Adrenal gland (tissue), 12 donors: ENCODE measurements around the gene MAEA. TPM values are rescaled to one million over a fixed set of nuclear protein-coding genes. Genes with fewer than 3 reads are reported as not detected.

Experiments
- DNase-seq, 7 donors: peaks; one replicate each; pipeline ENCODE4 v3.0.0-alpha.2; 2019 to 2020
- H3K27ac ChIP-seq, 5 donors: fragments of 200-600 bp; sonication (generic) in 4 of 5; 1 replicate in 3 of 5; 2 replicates in 2 of 5; pipeline versions ENCODE4 v1.5.1 to v1.8.0; 2016 to 2020; ENCODE audit warnings: mild to moderate bottlenecking in 1 of 5
- H3K27me3 ChIP-seq: fragments of 200-600 bp; 2 replicates; pipeline ENCODE4 v1.8.0; 2021
- H3K36me3 ChIP-seq, 2 donors: fragments of 200-600 bp; replicated peaks in 1 of 2; 1 replicate in 1 of 2; 2 replicates in 1 of 2; pipeline versions ENCODE4 v1.5.1 to v1.8.0; 2018 to 2022
- H3K4me1 ChIP-seq, 2 donors: fragments of 200-600 bp; replicated peaks in 1 of 2; 1 replicate in 1 of 2; 2 replicates in 1 of 2; pipeline versions ENCODE4 v1.5.1 to v1.8.0; 2018 to 2021
- H3K4me3 ChIP-seq, 4 donors: fragments of 200-600 bp; sonication (generic) in 3 of 4; one replicate each; pipeline ENCODE4 v1.5.1; 2016 to 2018
- H3K9me3 ChIP-seq, 3 donors: fragments of 200-600 bp; sonication (generic) in 1 of 3; replicated peaks in 1 of 3; 1 replicate in 2 of 3; 2 replicates in 1 of 3; pipeline versions ENCODE4 v1.5.1 to v1.8.0; 2016 to 2021
- CTCF ChIP-seq, 6 experiments: fragments of 450-650 bp in 4 of 6; fragments of 200-600 bp in 2 of 6; sonication (generic) in 1 of 6; IDR thresholded peaks; 1 replicate in 5 of 6; 2 replicates in 1 of 6; pipeline versions ENCODE4 v1.5.1 to v1.8.0; 2016 to 2021; ENCODE audit warnings: antibody characterized with exemption in 6 of 6, mild to moderate bottlenecking in 2 of 6, moderate library complexity in 1 of 6
- POLR2A ChIP-seq, 2 donors: fragments of 450-650 bp; IDR thresholded peaks; one replicate each; pipeline ENCODE4 v1.6.1; 2017; ENCODE audit warnings: antibody characterized with exemption in 2 of 2, mild to moderate bottlenecking in 2 of 2, moderate library complexity in 1 of 2
- WGBS, 4 donors: extraction: QIAGEN DNeasy Blood & Tissue Kit in 2 of 4; methylation state at CpG; one replicate each; pipeline versions ENCODE4 v1.1.5 to v1.1.7; 2013 to 2017; 5-methylcytosine and 5-hydroxymethylcytosine counted together
- intact Hi-C, 2 donors: fragments of 100-400 bp; cut with DNase I; formaldehyde crosslinking; loops; one replicate each; pipeline versions ENCODE4 v1.14.1 to v1.15.0; 2022 to 2023
- polyA plus RNA-seq, 3 donors: library from polyadenylated mRNA; stranded (reverse); fragments of 200-250 nt in 2 of 3; fragments of 350-450 nt in 1 of 3; fragmentation: Illumina TruSeq in 1 of 3; extraction: RNeasy Lipid Tissue Mini Kit (QIAGEN cat#74804) in 1 of 3; gene quantifications; one replicate each; pipeline ENCODE4 v1.2.3, GENCODE V29; 2013 to 2014
- total RNA-seq, 9 donors: library from RNA; depleted of rRNA in 4 of 9; stranded (reverse); fragments of >200 nt in 4 of 9; fragments of 120-200 nt in 1 of 9; fragmentation: NEBNext Ultra II Directional in 1 of 9; extraction: Animal tissue kit (Norgen Biotek cat#: 25700) in 1 of 9; gene quantifications; one replicate each; pipeline versions ENCODE4 v1.1.0 to v1.2.4, GENCODE V29; 2013 to 2023
- donor health status: healthy with polysubstance abuse.
- donor health status: Bipolar disorder and iron deficiency.
- donor health status: DM: yes; HTN: yes; CAD: no.
- donor health status: DM: no; HTN: no; CAD: no.
- donor health status: DM: no; HTN: no; CAD: no.
- donor health status: DM: yes; HTN: yes; CAD: no.

Gene MAEA
- total and polyA plus RNA-seq, 12 donors: 35.6 to 103 (median 75.1) TPM

GRCh38 chr4:1243451-1244080, 46.1 kb upstream of the MAEA start:
- no peaks in the 10 kb centered on the region for H3K9me3 ChIP-seq
- no peak for TF ChIP-seq POLR2A (IDR thresholded peaks at IDR 0.05)
- no peak for TF ChIP-seq CTCF (IDR thresholded peaks at IDR 0.05)
- WGBS, 4 donors: 52 to 61% (median 57%) methylated on average over 8 to 15 of the region's 15 CpGs
- H3K4me1 ChIP-seq: peaks cover 17 to 59% of the 10 kb centered on the region in 2 donors
- no peaks in the 10 kb centered on the region for H3K27me3 ChIP-seq
- intact Hi-C loops: no loop called here
- peaks cover 0 to 21% of the 10 kb centered on the region in 2 donors for H3K36me3 ChIP-seq
- DNase-seq: peak in 4 of 7 donors; percentile 14 to 45 (median 20)
- peak overlapping the region in 1 of 5 donors; percentile 44 for H3K27ac ChIP-seq
- H3K4me3 ChIP-seq: no peak overlapping the region

GRCh38 chr4:1244081-1244977, 45.4 kb upstream of the MAEA start:
- peaks cover 0 to 14% of the 10 kb centered on the region in 2 donors for H3K36me3 ChIP-seq
- no peaks in the 10 kb centered on the region for H3K27me3 ChIP-seq
- no peaks in the 10 kb centered on the region for H3K9me3 ChIP-seq
- WGBS, 4 donors: 70 to 90% (median 81%) methylated on average over 12 to 33 of the region's 33 CpGs
- H3K4me3 ChIP-seq: no peak overlapping the region
- peak overlapping the region in 1 of 5 donors; percentile 44 for H3K27ac ChIP-seq
- peaks cover 17 to 59% of the 10 kb centered on the region in 2 donors for H3K4me1 ChIP-seq
- intact Hi-C loops: no loop called here
- TF ChIP-seq POLR2A (IDR thresholded peaks at IDR 0.05) (no peak), CTCF (IDR thresholded peaks at IDR 0.05) (no peak)
- peak in 5 of 7 donors; percentile 17 to 51 (median 27) for DNase-seq

- Histone ChIP-seq H3K4me1 (peaks cover 21 to 63% of the 10 kb centered on the region in 2 donors), H3K9me3 (no peaks in the 10 kb centered on the region), H3K36me3 (peaks cover 0 to 8% of the 10 kb centered on the region in 2 donors), H3K27me3 (no peaks in the 10 kb centered on the region), H3K4me3 (no peak overlapping the region), H3K27ac (peak overlapping the region in 1 of 5 donors; percentile 49)
- intact Hi-C loops: loop anchor here in 1 of 2 donors (5.0 kb wide), 2 partner anchors 78 to 107 kb away; no protein-coding TSS in a partner anchor
- WGBS, 4 donors: 81 to 83% (median 82%) methylated on average over 10 to 19 of the region's 19 CpGs; no CpG with 5 or more reads in 1 of the 4 donors
- peak in 2 of 7 donors; percentile 14 to 48 for DNase-seq
- TF ChIP-seq POLR2A (IDR thresholded peaks at IDR 0.05) (no peak), CTCF (IDR thresholded peaks at IDR 0.05) (no peak)
Observed at GRCh38 chr4:1244978-1245471, 44.7 kb upstream of the MAEA start.
